GM12878 (cell line): ENCODE data around the gene ZDHHC11. TPM values are rescaled to one million over a fixed set of nuclear protein-coding genes. Genes with fewer than 3 reads are reported as not detected.

Experiments used
- ATAC-seq: fragments of 200-7000 bp; cut with Tn5 transposase; 3 replicates; pipeline ENCODE4 v1.9.1; 2020; ENCODE audit warnings: mild to moderate bottlenecking, moderate library complexity
- BruUV-seq: library from RNA; stranded (reverse); fragments of 400-500 nt; replicated peaks from 2 replicates; lab custom pipeline; 2021; lab: Mats Ljungman, UMichigan
- CTCF ChIA-PET: fragments of 300-600 bp; sonication (Branson Sonifier 250); formaldehyde crosslinking; extraction: SDS; loops from one replicate; lab custom pipeline; 2021; ENCODE audit warnings: inconsistent platforms; lab: Yijun Ruan, JAX
- POLR2A ChIA-PET: fragments of 350-600 bp; formaldehyde crosslinking; extraction: SDS; loops from one replicate; lab custom pipeline; 2021; ENCODE audit warnings: inconsistent platforms; lab: Charles Lee
- RAD21 ChIA-PET: fragments of 300-600 bp; sonication (Branson Sonifier 250); formaldehyde crosslinking; loops from one replicate; lab custom pipeline; 2023; ENCODE audit warnings: antibody characterized with exemption; ENCODE audit not compliant: unreplicated experiment; lab: Charles Lee
- SMC1A ChIA-PET: fragments of 300-600 bp; sonication (Branson Sonifier 250); formaldehyde crosslinking; loops from one replicate; lab custom pipeline; 2023; ENCODE audit not compliant: unreplicated experiment, uncharacterized antibody; lab: Charles Lee
- DNase-seq: peaks from one replicate; pipeline ENCODE4 v3.0.0-alpha.2; 2011; ENCODE audit warnings: low read depth, low spot score
- FAIRE-seq: peaks from 3 replicates; lab custom pipeline; 2011; peaks lifted over from hg19 to GRCh38; lab: Jason Lieb, UNC
- H2AFZ ChIP-seq: 2 replicates; pipeline ENCODE4 v1.6.0; 2011; ENCODE audit warnings: low read depth, low read length, control low read depth; ENCODE audit not compliant: control insufficient read depth
- H3K27ac ChIP-seq: 2 replicates; pipeline ENCODE4 v1.5.1; 2011; ENCODE audit warnings: control low read depth; ENCODE audit not compliant: control insufficient read depth, insufficient read depth
- H3K27me3 ChIP-seq, 2 experiments: replicated peaks in 1 of 2; 2 replicates each; pipeline versions ENCODE4 v1.6.0 to v1.6.1; 2011; ENCODE audit warnings: low read length in 1 of 2; ENCODE audit not compliant: control insufficient read depth in 2 of 2, insufficient read depth in 2 of 2
- H3K36me3 ChIP-seq, 2 experiments: 2 replicates each; pipeline ENCODE4 v1.5.1; 2011; ENCODE audit warnings: low read length in 1 of 2; ENCODE audit not compliant: control insufficient read depth in 2 of 2, insufficient read depth in 2 of 2
- H3K4me1 ChIP-seq: 2 replicates; pipeline ENCODE4 v1.6.1; 2011; ENCODE audit warnings: mild to moderate bottlenecking, low read length, moderate library complexity, mixed read lengths; ENCODE audit not compliant: control insufficient read depth, insufficient read depth
- H3K4me2 ChIP-seq: 2 replicates; pipeline ENCODE4 v1.6.0; 2011; ENCODE audit warnings: control low read depth; ENCODE audit not compliant: control insufficient read depth, insufficient read depth
- H3K4me3 ChIP-seq: fragments of 200-600 bp; sonication (generic); 2 replicates; pipeline ENCODE4 v1.5.1; 2016
- H3K79me2 ChIP-seq: 2 replicates; pipeline ENCODE4 v1.6.0; 2011; ENCODE audit warnings: low read length; ENCODE audit not compliant: control insufficient read depth, insufficient read depth
- H3K9ac ChIP-seq: 2 replicates; pipeline ENCODE4 v1.8.0; 2011; ENCODE audit warnings: low read length, control low read depth, mixed read lengths; ENCODE audit not compliant: control insufficient read depth, insufficient read depth
- H3K9me3 ChIP-seq: replicated peaks from 3 replicates; pipeline ENCODE4 v1.5.1; 2011; ENCODE audit warnings: mild to moderate bottlenecking, low read length; ENCODE audit not compliant: control insufficient read depth, insufficient read depth
- H4K20me1 ChIP-seq: 2 replicates; pipeline ENCODE4 v1.6.0; 2011; ENCODE audit not compliant: control insufficient read depth, insufficient read depth
- ATF7 ChIP-seq: fragments of 450-650 bp; IDR thresholded peaks from 2 replicates; pipeline ENCODE4 v1.6.1; 2016; ENCODE audit warnings: low read depth, mild to moderate bottlenecking
- BRCA1 ChIP-seq: IDR thresholded peaks from 2 replicates; pipeline ENCODE4 v1.6.1; 2011; ENCODE audit warnings: low read depth, low read length, improper control_type of control experiment
- ETV6 ChIP-seq, 2 experiments: fragments of 450-650 bp in 1 of 2; IDR thresholded peaks in 1 of 2; conservative IDR thresholded peaks in 1 of 2; 2 replicates each; pipeline ENCODE4 v1.6.1; 2014; ENCODE audit warnings: antibody characterized with exemption in 1 of 2, borderline replicate concordance in 1 of 2, low read depth in 1 of 2, mild to moderate bottlenecking in 1 of 2, moderate library complexity in 1 of 2
- HDAC2 ChIP-seq: fragments of 200-600 bp; sonication (generic); IDR thresholded peaks from 2 replicates; pipeline ENCODE4 v1.6.1; 2017
- NFYB ChIP-seq: IDR thresholded peaks from 2 replicates; pipeline ENCODE4 v1.6.1; 2011; ENCODE audit warnings: low read depth, mild to moderate bottlenecking, low read length, improper control_type of control experiment, moderate library complexity; ENCODE audit not compliant: insufficient read depth
- PBX3 ChIP-seq: IDR thresholded peaks from 2 replicates; pipeline ENCODE4 v1.6.1; 2011; ENCODE audit warnings: mild to moderate bottlenecking, low read depth, low read length, moderate library complexity; ENCODE audit not compliant: insufficient replicate concordance
- PML ChIP-seq: IDR thresholded peaks from 2 replicates; pipeline ENCODE4 v1.6.1; 2012; ENCODE audit warnings: low read length, inconsistent platforms
- SREBF1 ChIP-seq: IDR thresholded peaks from 2 replicates; pipeline ENCODE4 v1.6.1; 2012; ENCODE audit warnings: mild to moderate bottlenecking, low read length
- TCF3 ChIP-seq: IDR thresholded peaks from 2 replicates; pipeline ENCODE4 v1.6.1; 2012; ENCODE audit warnings: low read depth, mild to moderate bottlenecking, low read length, borderline replicate concordance; ENCODE audit not compliant: insufficient read depth
- ZNF384 ChIP-seq: IDR thresholded peaks from 2 replicates; pipeline ENCODE4 v1.6.1; 2012; ENCODE audit warnings: low read depth, mild to moderate bottlenecking, low read length, improper control_type of control experiment, borderline replicate concordance
- ZNF622 ChIP-seq: fragments of 450-650 bp; IDR thresholded peaks from 2 replicates; pipeline ENCODE4 v1.6.1; 2017; ENCODE audit warnings: mild to moderate bottlenecking, inconsistent platforms
- ZNF687 ChIP-seq: fragments of 450-650 bp; IDR thresholded peaks from 2 replicates; pipeline ENCODE4 v1.6.1; 2017; ENCODE audit warnings: mild to moderate bottlenecking, moderate library complexity
- WGBS: methylation state at CpG from one replicate; pipeline ENCODE4 v1.1.6; 2016; ENCODE audit warnings: low lambda C conversion rate; ENCODE audit not compliant: insufficient replicate concordance, insufficient coverage; ENCODE audit errors: missing lambda C conversion rate; 5-methylcytosine and 5-hydroxymethylcytosine counted together
- in situ Hi-C: fragments of 300-500 bp; cut with MboI; formaldehyde crosslinking; loops from 9 replicates; pipeline ENCODE4 v1.14.3; 2018; ENCODE audit warnings: mixed read lengths
- intact Hi-C: fragments of 100-400 bp; cut with micrococcal nuclease; formaldehyde crosslinking; loops from one replicate; pipeline ENCODE4 v1.14.2; 2022; ENCODE audit not compliant: unreplicated experiment
- polyA plus RNA-seq, 11 experiments: library from polyadenylated mRNA; depleted of rRNA in 4 of 11; unstranded in 6 of 11; stranded (reverse) in 5 of 11; fragments of >200 nt; fragmentation: Nextera tagmentation in 4 of 11; fragmentation: Illumina TruSeq in 1 of 11; extraction: Ambion mirVana in 4 of 11; extraction: Trizol in 1 of 11; gene quantifications; 1 replicate in 1 of 11; 2 replicates in 10 of 11; pipeline versions ENCODE4 v1.2.1 to v1.2.3, GENCODE V29; 2011 to 2016; ENCODE audit warnings: inconsistent platforms in 2 of 11, missing spikeins in 2 of 11, low read depth in 1 of 11
- total RNA-seq, 4 experiments: library from RNA; depleted of rRNA in 3 of 4; stranded (reverse); fragments of >200 nt in 3 of 4; fragmentation: Illumina TruSeq in 1 of 4; extraction: Trizol in 1 of 4; gene quantifications; 2 replicates each; pipeline versions ENCODE4 v1.2.1 to v1.2.3, GENCODE V29; 2013 to 2021

Gene ZDHHC11
- total and polyA plus RNA-seq, 10 of the 15 experiments (the other 5 are each of a cell fraction or from before 2014, with no cell fraction given), result 0.04 to 1.4 (median 0.30) TPM

GRCh38 chr5:761059-761771 is 89.6 kb downstream of the ZDHHC11 start:
- BruUV-seq, result no TSS peak
- POLR2A ChIA-PET, result no interaction called here
- Histone ChIP-seq H3K4me1 (no peaks in the 10 kb centered on the region), H3K36me3 (no peaks in the 10 kb centered on the region), H4K20me1 (no peaks in the 10 kb centered on the region), H3K4me3 (no peak overlapping the region), H3K4me2 (no peak overlapping the region), H3K9ac (no peak overlapping the region), H3K27me3 (no peaks in the 10 kb centered on the region), H3K79me2 (no peaks in the 10 kb centered on the region), H2AFZ (no peak overlapping the region), H3K27ac (no peak overlapping the region), H3K9me3 (no peaks in the 10 kb centered on the region; the same call in 2 of the 3 replicates)
- FAIRE-seq, result no peak
- in situ Hi-C loops (no loop called here), intact Hi-C loops (no loop called here)
- no peak for TF ChIP-seq ETV6 (conservative IDR thresholded peaks at IDR 0.05 in 1 of 2, IDR thresholded peaks at IDR 0.05 in 1 of 2; ENCODE audit: borderline replicate concordance in 1 of 2, low read depth in 1 of 2)
- TF ChIP-seq PBX3, result no peak
- no peak for TF ChIP-seq TCF3
- TF ChIP-seq HDAC2, result no peak
- TF ChIP-seq NFYB, result no peak
- no peak for TF ChIP-seq ZNF687
- no peak for TF ChIP-seq BRCA1
- TF ChIP-seq SREBF1, result no peak
- no peak for TF ChIP-seq ZNF384
- TF ChIP-seq ZNF622, result no peak
- no peak for TF ChIP-seq ATF7
- no peak for TF ChIP-seq PML
- ATAC-seq, result no peak
- CTCF ChIA-PET, result no interaction called here
- DNase-seq, result no peak
- RAD21 ChIA-PET, result no interaction called here
- SMC1A ChIA-PET, result no interaction called here
- whole genome bisulfite sequencing, result 48% methylated on average over 15 of the region's 15 CpGs
